ENCODE measurements around the gene MRPL24. TPM values are rescaled to one million over a fixed set of nuclear protein-coding genes. Genes with fewer than 3 reads are reported as not detected.
A peak's percentile ranks its signal among the peaks of the same experiment; 100 is the strongest.

The MRPL24 gene
- total and polyA plus RNA-seq, 2 of the 13 experiments (the other 11 are each of a cell fraction or from before 2014, with no cell fraction given) = 38.1 to 42.9 TPM

- TF ChIP-seq ATM (IDR thresholded peaks at IDR 0.05; ENCODE audit: borderline replicate concordance) (no peak), MIER3 (CRISPR knock-in tag; IDR thresholded peaks at IDR 0.05; ENCODE audit: borderline replicate concordance) (no peak), ZNF501 (CRISPR knock-in tag; IDR thresholded peaks at IDR 0.05) (peak; percentile 65; the same call in 1 of the 2 replicates), SAP130 (CRISPR knock-in tag; IDR thresholded peaks at IDR 0.05; ENCODE audit: low read depth) (peak; percentile 65; the same call in 1 of the 2 replicates), ZFP36 (IDR thresholded peaks at IDR 0.05; ENCODE audit: borderline replicate concordance, low read depth, low read length, partially characterized antibody) (peak; percentile 32), ZNF781 (CRISPR knock-in tag; IDR thresholded peaks at IDR 0.05; ENCODE audit: borderline replicate concordance, not compliant biosample characterization) (no peak), ZNF782 (CRISPR knock-in tag; IDR thresholded peaks at IDR 0.05; ENCODE audit: borderline replicate concordance) (no peak), ZNF484 (CRISPR knock-in tag; IDR thresholded peaks at IDR 0.05; ENCODE audit: borderline replicate concordance, low read depth) (no peak), ATF2 (CRISPR knock-in tag; IDR thresholded peaks at IDR 0.05) (no peak), STAT5B (CRISPR knock-in tag; IDR thresholded peaks at IDR 0.05) (no peak), NKX3-1 (CRISPR knock-in tag; IDR thresholded peaks at IDR 0.05) (no peak), ZBTB38 (CRISPR knock-in tag; IDR thresholded peaks at IDR 0.05) (no peak), ZSCAN9 (CRISPR knock-in tag; IDR thresholded peaks at IDR 0.05; ENCODE audit: borderline replicate concordance) (no peak), ZMYM2 (CRISPR knock-in tag; IDR thresholded peaks at IDR 0.05) (no peak), SRSF4 (IDR thresholded peaks at IDR 0.05; ENCODE audit: low read depth, low read length, poor library complexity, severe bottlenecking) (no peak), DNMT1 (CRISPR knock-in tag; IDR thresholded peaks at IDR 0.05) (no peak), HDAC1 (CRISPR knock-in tag; IDR thresholded peaks at IDR 0.05) (no peak), RAD51 (IDR thresholded peaks at IDR 0.05; ENCODE audit: borderline replicate concordance) (no peak), ZNF644 (CRISPR knock-in tag; IDR thresholded peaks at IDR 0.05; ENCODE audit: low read depth) (no peak), HNRNPLL (IDR thresholded peaks at IDR 0.05; ENCODE audit: low read depth, low read length, poor library complexity, severe bottlenecking) (no peak), BRCA1 (CRISPR knock-in tag; IDR thresholded peaks at IDR 0.05) (no peak), ERF (CRISPR knock-in tag; IDR thresholded peaks at IDR 0.05) (peak; percentile 69), FOXJ3 (CRISPR knock-in tag; IDR thresholded peaks at IDR 0.05; ENCODE audit: borderline replicate concordance) (no peak), ZBTB42 (CRISPR knock-in tag; IDR thresholded peaks at IDR 0.05) (no peak), PHF21A (CRISPR knock-in tag; IDR thresholded peaks at IDR 0.05) (no peak), ZNF543 (CRISPR knock-in tag; IDR thresholded peaks at IDR 0.05) (no peak), SP4 (CRISPR knock-in tag; IDR thresholded peaks at IDR 0.05) (peak; percentile 54; the same call in 1 of the 2 replicates), PLRG1 (conservative IDR thresholded peaks at IDR 0.05) (no peak)
- TF ChIP-seq, protein P1, sequence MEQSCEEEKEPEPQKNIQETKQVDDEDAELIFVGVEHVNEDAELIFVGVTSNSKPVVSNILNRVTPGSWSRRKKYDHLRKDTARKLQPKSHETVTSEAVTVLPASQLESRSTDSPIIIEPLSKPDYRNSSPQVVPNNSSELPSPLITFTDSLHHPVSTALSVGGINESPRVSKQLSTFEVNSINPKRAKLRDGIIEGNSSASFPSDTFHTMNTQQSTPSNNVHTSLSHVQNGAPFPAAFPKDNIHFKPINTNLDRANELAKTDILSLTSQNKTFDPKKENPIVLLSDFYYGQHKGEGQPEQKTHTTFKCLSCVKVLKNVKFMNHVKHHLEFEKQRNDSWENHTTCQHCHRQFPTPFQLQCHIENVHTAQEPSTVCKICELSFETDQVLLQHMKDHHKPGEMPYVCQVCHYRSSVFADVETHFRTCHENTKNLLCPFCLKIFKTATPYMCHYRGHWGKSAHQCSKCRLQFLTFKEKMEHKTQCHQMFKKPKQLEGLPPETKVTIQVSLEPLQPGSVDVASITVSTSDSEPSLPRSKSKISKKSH (CRISPR knock-in tag; IDR thresholded peaks at IDR 0.05; ENCODE audit: borderline replicate concordance) = no peak
- TF ChIP-seq, protein P2, sequence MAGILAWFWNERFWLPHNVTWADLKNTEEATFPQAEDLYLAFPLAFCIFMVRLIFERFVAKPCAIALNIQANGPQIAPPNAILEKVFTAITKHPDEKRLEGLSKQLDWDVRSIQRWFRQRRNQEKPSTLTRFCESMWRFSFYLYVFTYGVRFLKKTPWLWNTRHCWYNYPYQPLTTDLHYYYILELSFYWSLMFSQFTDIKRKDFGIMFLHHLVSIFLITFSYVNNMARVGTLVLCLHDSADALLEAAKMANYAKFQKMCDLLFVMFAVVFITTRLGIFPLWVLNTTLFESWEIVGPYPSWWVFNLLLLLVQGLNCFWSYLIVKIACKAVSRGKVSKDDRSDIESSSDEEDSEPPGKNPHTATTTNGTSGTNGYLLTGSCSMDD (CRISPR knock-in tag; IDR thresholded peaks at IDR 0.05) = no peak
Measured at GRCh38 chr1:156725683-156726280, 15.1 kb downstream of the MRPL24 start (continued).

Data from HepG2 (cell line).